ENCODE measurements around the gene EPHA8.

Gene EPHA8

GRCh38 chr1:22651941-22652856, 88.9 kb downstream of the EPHA8 start:
- no peak for FAIRE-seq

GRCh38 chr1:22652881-22653316, 89.6 kb downstream of the EPHA8 start, which contains the start of gene C1QB:
Gene C1QB (plus strand): TSS chr1:22653236. CDS start chr1:22659463, 6,227 bp downstream.
- FAIRE-seq = no peak
